SK-N-SH treated with all-trans-retinoic acid at 6 μM for 48 hours (cell line): ENCODE measurements around the gene PABPC1L.
A peak's percentile ranks its signal among the peaks of the same experiment; 100 is the strongest.

Experiments
- ATAC-seq: fragments of 200-7000 bp; cut with Tn5 transposase; 3 replicates; pipeline ENCODE4 v1.9.1; 2020; ENCODE audit warnings: mild to moderate bottlenecking, moderate library complexity
- ARNTL ChIP-seq: fragments of 450-650 bp; formaldehyde crosslinking; IDR thresholded peaks from 2 replicates; pipeline ENCODE4 v1.5.0; 2020; ENCODE audit warnings: low read depth, mild to moderate bottlenecking, moderate library complexity, borderline replicate concordance
- BACH2 ChIP-seq: fragments of 250-450 bp; sonication (Bioruptor Pico); IDR thresholded peaks from 2 replicates; pipeline ENCODE4 v1.9.0; 2021; ENCODE audit warnings: mild to moderate bottlenecking, borderline replicate concordance
- CSDC2 ChIP-seq: fragments of 250-450 bp; sonication (Bioruptor Pico); IDR thresholded peaks from 2 replicates; pipeline ENCODE4 v1.5.0; 2020; ENCODE audit warnings: mild to moderate bottlenecking, moderate library complexity
- ESRRG ChIP-seq: fragments of 250-450 bp; sonication (Bioruptor Pico); IDR thresholded peaks from 2 replicates; pipeline ENCODE4 v1.6.1; 2021; ENCODE audit warnings: mild to moderate bottlenecking
- GLIS3 ChIP-seq: fragments of 250-450 bp; sonication (Bioruptor Pico); IDR thresholded peaks from 2 replicates; pipeline ENCODE4 v1.5.0; 2020; ENCODE audit warnings: mild to moderate bottlenecking, moderate library complexity
- OSR1 ChIP-seq: fragments of 250-450 bp; sonication (Bioruptor Pico); IDR thresholded peaks from 2 replicates; pipeline ENCODE4 v1.8.0; 2022; ENCODE audit warnings: moderate library complexity, mild to moderate bottlenecking, inconsistent platforms
- PPARA ChIP-seq: fragments of 250-450 bp; sonication (Bioruptor Pico); IDR thresholded peaks from 2 replicates; pipeline ENCODE4 v1.5.0; 2020; ENCODE audit warnings: mild to moderate bottlenecking, borderline replicate concordance
- RARB ChIP-seq: fragments of 250-450 bp; sonication (Bioruptor Pico); IDR thresholded peaks from 2 replicates; pipeline ENCODE4 v1.8.0; 2021; ENCODE audit warnings: mild to moderate bottlenecking, moderate library complexity
- SNAI2 ChIP-seq: fragments of 250-450 bp; sonication (Bioruptor Pico); IDR thresholded peaks from 2 replicates; pipeline ENCODE4 v1.5.0; 2020; ENCODE audit warnings: mild to moderate bottlenecking, moderate library complexity
- TCF4 ChIP-seq: fragments of 250-450 bp; sonication (Bioruptor Pico); IDR thresholded peaks from 2 replicates; pipeline ENCODE4 v1.8.0; 2021; ENCODE audit warnings: mild to moderate bottlenecking, moderate library complexity, borderline replicate concordance
- TOX ChIP-seq: fragments of 250-450 bp; sonication (Bioruptor Pico); IDR thresholded peaks from 2 replicates; pipeline ENCODE4 v1.8.0; 2021; ENCODE audit warnings: mild to moderate bottlenecking, moderate library complexity, borderline replicate concordance
- TSHZ2 ChIP-seq: fragments of 250-450 bp; sonication (Bioruptor Pico); IDR thresholded peaks from 2 replicates; pipeline ENCODE4 v1.5.0; 2020; ENCODE audit warnings: mild to moderate bottlenecking, moderate library complexity
- ZFP30 ChIP-seq: fragments of 450-650 bp; formaldehyde crosslinking; IDR thresholded peaks from 2 replicates; pipeline ENCODE4 v1.5.0; 2022; ENCODE audit warnings: mild to moderate bottlenecking, moderate library complexity
- ZNF565 ChIP-seq: fragments of 450-650 bp; formaldehyde crosslinking; conservative IDR thresholded peaks from 2 replicates; pipeline ENCODE4 v1.5.0; 2020; ENCODE audit warnings: low read depth, mild to moderate bottlenecking, moderate library complexity
- ZNF70 ChIP-seq: fragments of 450-650 bp; formaldehyde crosslinking; IDR thresholded peaks from 2 replicates; pipeline ENCODE4 v1.5.0; 2020; ENCODE audit warnings: mild to moderate bottlenecking, moderate library complexity
- ZNF8 ChIP-seq: fragments of 450-650 bp; formaldehyde crosslinking; IDR thresholded peaks from 2 replicates; pipeline ENCODE4 v1.5.0; 2020; ENCODE audit warnings: mild to moderate bottlenecking, moderate library complexity
- TF ChIP-seq, protein P1 (sequence below): fragments of 250-450 bp; sonication (Bioruptor Pico); IDR thresholded peaks from 2 replicates; pipeline ENCODE4 v1.5.1; 2020; ENCODE audit warnings: low read depth, mild to moderate bottlenecking, moderate library complexity
- TF ChIP-seq, protein P2 (sequence below): fragments of 250-450 bp; sonication (Bioruptor Pico); IDR thresholded peaks from 2 replicates; pipeline ENCODE4 v1.8.0; 2020; ENCODE audit warnings: mild to moderate bottlenecking, moderate library complexity, borderline replicate concordance
- TF ChIP-seq, protein P3 (sequence below): fragments of 250-450 bp; sonication (Bioruptor Pico); IDR thresholded peaks from 2 replicates; pipeline ENCODE4 v1.5.1; 2021; ENCODE audit warnings: mild to moderate bottlenecking, moderate library complexity
- TF ChIP-seq, protein P4 (sequence below): fragments of 250-450 bp; sonication (Bioruptor Pico); IDR thresholded peaks from 2 replicates; pipeline ENCODE4 v1.8.0; 2021; ENCODE audit warnings: low read depth, mild to moderate bottlenecking, moderate library complexity, borderline replicate concordance

The PABPC1L gene

GRCh38 chr20:44897133-44897532 lies 12.7 kb upstream of the PABPC1L start:
- TF ChIP-seq, protein P1, sequence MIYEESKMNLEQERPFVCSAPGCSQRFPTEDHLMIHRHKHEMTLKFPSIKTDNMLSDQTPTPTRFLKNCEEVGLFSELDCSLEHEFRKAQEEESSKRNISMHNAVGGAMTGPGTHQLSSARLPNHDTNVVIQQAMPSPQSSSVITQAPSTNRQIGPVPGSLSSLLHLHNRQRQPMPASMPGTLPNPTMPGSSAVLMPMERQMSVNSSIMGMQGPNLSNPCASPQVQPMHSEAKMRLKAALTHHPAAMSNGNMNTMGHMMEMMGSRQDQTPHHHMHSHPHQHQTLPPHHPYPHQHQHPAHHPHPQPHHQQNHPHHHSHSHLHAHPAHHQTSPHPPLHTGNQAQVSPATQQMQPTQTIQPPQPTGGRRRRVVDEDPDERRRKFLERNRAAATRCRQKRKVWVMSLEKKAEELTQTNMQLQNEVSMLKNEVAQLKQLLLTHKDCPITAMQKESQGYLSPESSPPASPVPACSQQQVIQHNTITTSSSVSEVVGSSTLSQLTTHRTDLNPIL: no peak
- TF ChIP-seq TSHZ2 (no peak), CSDC2 (CRISPR knock-in tag) (no peak), ZNF565 (CRISPR knock-in tag) (no peak), SNAI2 (no peak), PPARA (CRISPR knock-in tag) (no peak)
- TF ChIP-seq, protein P2, sequence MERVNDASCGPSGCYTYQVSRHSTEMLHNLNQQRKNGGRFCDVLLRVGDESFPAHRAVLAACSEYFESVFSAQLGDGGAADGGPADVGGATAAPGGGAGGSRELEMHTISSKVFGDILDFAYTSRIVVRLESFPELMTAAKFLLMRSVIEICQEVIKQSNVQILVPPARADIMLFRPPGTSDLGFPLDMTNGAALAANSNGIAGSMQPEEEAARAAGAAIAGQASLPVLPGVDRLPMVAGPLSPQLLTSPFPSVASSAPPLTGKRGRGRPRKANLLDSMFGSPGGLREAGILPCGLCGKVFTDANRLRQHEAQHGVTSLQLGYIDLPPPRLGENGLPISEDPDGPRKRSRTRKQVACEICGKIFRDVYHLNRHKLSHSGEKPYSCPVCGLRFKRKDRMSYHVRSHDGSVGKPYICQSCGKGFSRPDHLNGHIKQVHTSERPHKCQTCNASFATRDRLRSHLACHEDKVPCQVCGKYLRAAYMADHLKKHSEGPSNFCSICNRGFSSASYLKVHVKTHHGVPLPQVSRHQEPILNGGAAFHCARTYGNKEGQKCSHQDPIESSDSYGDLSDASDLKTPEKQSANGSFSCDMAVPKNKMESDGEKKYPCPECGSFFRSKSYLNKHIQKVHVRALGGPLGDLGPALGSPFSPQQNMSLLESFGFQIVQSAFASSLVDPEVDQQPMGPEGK (CRISPR knock-in tag): no peak

DNA sequence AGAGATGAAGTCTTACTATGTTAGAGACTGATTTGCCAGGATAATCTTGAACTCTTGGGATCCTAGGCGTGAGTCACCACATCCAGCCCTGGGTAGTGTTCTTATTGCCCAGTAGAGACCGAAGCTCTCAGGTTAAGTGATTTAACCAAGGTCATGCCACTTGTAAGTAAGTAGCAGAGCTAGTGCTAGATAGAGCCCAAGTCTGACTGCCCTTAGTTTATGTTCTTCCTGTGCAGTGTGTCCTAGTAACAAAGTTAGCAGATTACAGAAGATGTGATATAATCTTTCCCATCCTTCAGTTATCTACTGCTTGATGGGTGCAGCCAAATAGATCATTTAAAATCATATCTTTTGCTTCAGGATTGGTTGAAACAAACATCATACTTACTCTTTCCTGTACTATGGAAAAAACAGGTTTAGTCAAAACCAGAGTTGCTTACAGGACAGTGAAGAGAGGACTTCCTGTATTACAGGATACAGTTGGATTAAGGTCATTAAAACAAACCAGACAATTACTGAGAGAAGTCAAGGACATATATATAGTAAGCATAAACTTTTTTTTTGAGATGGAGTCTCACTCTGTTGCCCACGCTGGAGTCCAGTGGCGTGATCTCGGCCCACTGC lies 9.5 kb upstream of the PABPC1L start:
- no peak for TF ChIP-seq TOX (CRISPR knock-in tag)
- no peak for TF ChIP-seq ZFP30 (CRISPR knock-in tag)
- ATAC-seq: no peak; the same call in 2 of the 3 replicates

More at GRCh38 chr20:44897133-44897532, 12.7 kb upstream of the PABPC1L start:
- no peak for ATAC-seq

DNA sequence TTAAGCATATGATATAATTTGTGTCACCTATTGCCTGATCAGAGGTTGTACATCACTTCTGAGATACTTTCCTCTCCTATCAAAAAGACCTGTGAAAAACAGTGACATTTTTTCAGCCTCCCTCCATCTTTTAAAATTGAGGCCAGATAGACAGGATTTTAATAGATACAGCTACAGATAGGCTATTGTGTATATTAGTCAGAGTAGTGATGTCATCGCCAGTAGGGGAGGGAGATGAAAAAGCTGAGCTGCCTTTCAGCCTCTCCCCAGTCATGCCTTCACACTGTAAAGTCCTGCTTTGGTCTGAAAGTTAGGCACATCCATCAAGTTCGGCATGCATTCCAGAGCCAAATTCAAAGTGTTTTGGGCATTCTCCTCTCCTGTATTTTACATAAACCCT lies 7.9 kb upstream of the PABPC1L start:
- no peak for TF ChIP-seq ZFP30 (CRISPR knock-in tag)
- TF ChIP-seq ZNF8: no peak
- TF ChIP-seq ESRRG (CRISPR knock-in tag): no peak
- no peak for TF ChIP-seq ZNF565 (CRISPR knock-in tag)
- no peak for TF ChIP-seq ARNTL (CRISPR knock-in tag)
- TF ChIP-seq SNAI2: no peak
- TF ChIP-seq TCF4 (CRISPR knock-in tag): no peak
- no peak for TF ChIP-seq OSR1

GRCh38 chr20:44904377-44904776 lies 5.5 kb upstream of the PABPC1L start:
- ATAC-seq: no peak
- TF ChIP-seq, protein P1: no peak
- no peak for TF ChIP-seq ZFP30 (CRISPR knock-in tag)
- no peak for TF ChIP-seq TOX (CRISPR knock-in tag)
- TF ChIP-seq BACH2: no peak
- TF ChIP-seq ZNF70: no peak
- TF ChIP-seq OSR1: no peak
- no peak for TF ChIP-seq TCF4 (CRISPR knock-in tag)
- TF ChIP-seq PPARA (CRISPR knock-in tag): no peak
- no peak for TF ChIP-seq SNAI2
- no peak for TF ChIP-seq ZNF565 (CRISPR knock-in tag)
- TF ChIP-seq, protein P3, sequence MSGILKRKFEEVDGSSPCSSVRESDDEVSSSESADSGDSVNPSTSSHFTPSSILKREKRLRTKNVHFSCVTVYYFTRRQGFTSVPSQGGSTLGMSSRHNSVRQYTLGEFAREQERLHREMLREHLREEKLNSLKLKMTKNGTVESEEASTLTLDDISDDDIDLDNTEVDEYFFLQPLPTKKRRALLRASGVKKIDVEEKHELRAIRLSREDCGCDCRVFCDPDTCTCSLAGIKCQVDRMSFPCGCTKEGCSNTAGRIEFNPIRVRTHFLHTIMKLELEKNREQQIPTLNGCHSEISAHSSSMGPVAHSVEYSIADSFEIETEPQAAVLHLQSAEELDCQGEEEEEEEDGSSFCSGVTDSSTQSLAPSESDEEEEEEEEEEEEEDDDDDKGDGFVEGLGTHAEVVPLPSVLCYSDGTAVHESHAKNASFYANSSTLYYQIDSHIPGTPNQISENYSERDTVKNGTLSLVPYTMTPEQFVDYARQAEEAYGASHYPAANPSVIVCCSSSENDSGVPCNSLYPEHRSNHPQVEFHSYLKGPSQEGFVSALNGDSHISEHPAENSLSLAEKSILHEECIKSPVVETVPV: no peak
- TF ChIP-seq GLIS3 (CRISPR knock-in tag): no peak
- TF ChIP-seq, protein P4, sequence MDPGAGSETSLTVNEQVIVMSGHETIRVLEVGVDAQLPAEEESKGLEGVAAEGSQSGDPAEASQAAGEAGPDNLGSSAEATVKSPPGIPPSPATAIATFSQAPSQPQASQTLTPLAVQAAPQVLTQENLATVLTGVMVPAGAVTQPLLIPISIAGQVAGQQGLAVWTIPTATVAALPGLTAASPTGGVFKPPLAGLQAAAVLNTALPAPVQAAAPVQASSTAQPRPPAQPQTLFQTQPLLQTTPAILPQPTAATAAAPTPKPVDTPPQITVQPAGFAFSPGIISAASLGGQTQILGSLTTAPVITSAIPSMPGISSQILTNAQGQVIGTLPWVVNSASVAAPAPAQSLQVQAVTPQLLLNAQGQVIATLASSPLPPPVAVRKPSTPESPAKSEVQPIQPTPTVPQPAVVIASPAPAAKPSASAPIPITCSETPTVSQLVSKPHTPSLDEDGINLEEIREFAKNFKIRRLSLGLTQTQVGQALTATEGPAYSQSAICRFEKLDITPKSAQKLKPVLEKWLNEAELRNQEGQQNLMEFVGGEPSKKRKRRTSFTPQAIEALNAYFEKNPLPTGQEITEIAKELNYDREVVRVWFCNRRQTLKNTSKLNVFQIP (CRISPR knock-in tag): no peak
- no peak for TF ChIP-seq CSDC2 (CRISPR knock-in tag)
- no peak for TF ChIP-seq ZNF8
- no peak for TF ChIP-seq ESRRG (CRISPR knock-in tag)
- TF ChIP-seq RARB: no peak
- no peak for TF ChIP-seq ARNTL (CRISPR knock-in tag)

More for the DNA sequence above, 7.9 kb upstream of the PABPC1L start:
- ATAC-seq: peak; percentile 53; the same call in 1 of the 3 replicates
